ENCODE data around the gene IFRD2. TPM values are rescaled to one million over a fixed set of nuclear protein-coding genes. Genes with fewer than 3 reads are reported as not detected.

The IFRD2 gene
- total and polyA plus RNA-seq, 2 of the 13 experiments (the other 11 are each of a cell fraction or from before 2014, with no cell fraction given): 32.8 to 96.1 TPM

- TF ChIP-seq ZC3H13 (CRISPR knock-in tag; IDR thresholded peaks at IDR 0.05): no peak
- TF ChIP-seq U2AF2 (IDR thresholded peaks at IDR 0.05; ENCODE audit: low read depth, low read length): no peak
- TF ChIP-seq SP140L (CRISPR knock-in tag; IDR thresholded peaks at IDR 0.05; ENCODE audit: borderline replicate concordance): no peak
- TF ChIP-seq, protein P1, sequence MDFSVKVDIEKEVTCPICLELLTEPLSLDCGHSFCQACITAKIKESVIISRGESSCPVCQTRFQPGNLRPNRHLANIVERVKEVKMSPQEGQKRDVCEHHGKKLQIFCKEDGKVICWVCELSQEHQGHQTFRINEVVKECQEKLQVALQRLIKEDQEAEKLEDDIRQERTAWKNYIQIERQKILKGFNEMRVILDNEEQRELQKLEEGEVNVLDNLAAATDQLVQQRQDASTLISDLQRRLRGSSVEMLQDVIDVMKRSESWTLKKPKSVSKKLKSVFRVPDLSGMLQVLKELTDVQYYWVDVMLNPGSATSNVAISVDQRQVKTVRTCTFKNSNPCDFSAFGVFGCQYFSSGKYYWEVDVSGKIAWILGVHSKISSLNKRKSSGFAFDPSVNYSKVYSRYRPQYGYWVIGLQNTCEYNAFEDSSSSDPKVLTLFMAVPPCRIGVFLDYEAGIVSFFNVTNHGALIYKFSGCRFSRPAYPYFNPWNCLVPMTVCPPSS (IDR thresholded peaks at IDR 0.05): no peak
- TF ChIP-seq THAP8 (CRISPR knock-in tag; IDR thresholded peaks at IDR 0.05; ENCODE audit: borderline replicate concordance): no peak
- TF ChIP-seq ZNF672 (CRISPR knock-in tag; IDR thresholded peaks at IDR 0.05): no peak
- TF ChIP-seq ELF1 (CRISPR knock-in tag; IDR thresholded peaks at IDR 0.05): no peak
- TF ChIP-seq, protein P2, sequence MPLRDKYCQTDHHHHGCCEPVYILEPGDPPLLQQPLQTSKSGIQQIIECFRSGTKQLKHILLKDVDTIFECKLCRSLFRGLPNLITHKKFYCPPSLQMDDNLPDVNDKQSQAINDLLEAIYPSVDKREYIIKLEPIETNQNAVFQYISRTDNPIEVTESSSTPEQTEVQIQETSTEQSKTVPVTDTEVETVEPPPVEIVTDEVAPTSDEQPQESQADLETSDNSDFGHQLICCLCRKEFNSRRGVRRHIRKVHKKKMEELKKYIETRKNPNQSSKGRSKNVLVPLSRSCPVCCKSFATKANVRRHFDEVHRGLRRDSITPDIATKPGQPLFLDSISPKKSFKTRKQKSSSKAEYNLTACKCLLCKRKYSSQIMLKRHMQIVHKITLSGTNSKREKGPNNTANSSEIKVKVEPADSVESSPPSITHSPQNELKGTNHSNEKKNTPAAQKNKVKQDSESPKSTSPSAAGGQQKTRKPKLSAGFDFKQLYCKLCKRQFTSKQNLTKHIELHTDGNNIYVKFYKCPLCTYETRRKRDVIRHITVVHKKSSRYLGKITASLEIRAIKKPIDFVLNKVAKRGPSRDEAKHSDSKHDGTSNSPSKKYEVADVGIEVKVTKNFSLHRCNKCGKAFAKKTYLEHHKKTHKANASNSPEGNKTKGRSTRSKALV (CRISPR knock-in tag; IDR thresholded peaks at IDR 0.05): no peak
- no peak for TF ChIP-seq JUND (CRISPR knock-in tag; IDR thresholded peaks at IDR 0.05)
- peak; percentile 63; the same call in 1 of the 2 replicates for TF ChIP-seq HOXA5 (CRISPR knock-in tag; IDR thresholded peaks at IDR 0.05)
- TF ChIP-seq EED (CRISPR knock-in tag; IDR thresholded peaks at IDR 0.05): no peak
- TF ChIP-seq ZNF569 (CRISPR knock-in tag; IDR thresholded peaks at IDR 0.05; ENCODE audit: borderline replicate concordance): no peak
- 0 out of 2 replicates have a peak, but pooled peaks have one; percentile 32 for TF ChIP-seq IRF1 (CRISPR knock-in tag; IDR thresholded peaks at IDR 0.05; ENCODE audit: low read depth)
- TF ChIP-seq GMEB2 (CRISPR knock-in tag; IDR thresholded peaks at IDR 0.05; ENCODE audit: low read depth): no peak
- no peak for TF ChIP-seq CENPBD1 (CRISPR knock-in tag; IDR thresholded peaks at IDR 0.05; ENCODE audit: borderline replicate concordance, low read depth)
- no peak for TF ChIP-seq SKIL (CRISPR knock-in tag; IDR thresholded peaks at IDR 0.05; ENCODE audit: borderline replicate concordance)
- TF ChIP-seq MIXL1 (CRISPR knock-in tag; IDR thresholded peaks at IDR 0.05): no peak
- peak; percentile 62; the same call in 1 of the 2 replicates for TF ChIP-seq ZNF317 (CRISPR knock-in tag; IDR thresholded peaks at IDR 0.05)
- 0 out of 2 replicates have a peak, but pooled peaks have one; percentile 27 for TF ChIP-seq ZSCAN22 (CRISPR knock-in tag; IDR thresholded peaks at IDR 0.05)
- no peak for TF ChIP-seq ZFP82 (CRISPR knock-in tag; IDR thresholded peaks at IDR 0.05; ENCODE audit: borderline replicate concordance)
- no peak for TF ChIP-seq STAT5B (CRISPR knock-in tag; IDR thresholded peaks at IDR 0.05)
These were observed 32.3 kb upstream of the IFRD2 start (continued) for GRCh38 chr3:50324351-50325112.

Measured in HepG2 (cell line).